Naive B cell (primary cell): ENCODE measurements around the gene OVOL2. TPM values are rescaled to one million over a fixed set of nuclear protein-coding genes. Genes with fewer than 3 reads are reported as not detected.
"Not testable (repeated sequence)": the region's sequence is repeated elsewhere in the genome, so short reads cannot be mapped to it uniquely, and the experiment has no call there.

Source experiments
- ATAC-seq, 2 donors: fragments of 150-1000 bp; cut with Tn5 transposase; 2 replicates each; pipeline ENCODE4 v1.10.0; 2021; ENCODE audit warnings: low read depth in 2 of 2, mild to moderate bottlenecking in 2 of 2, moderate library complexity in 2 of 2
- DNase-seq: peaks from one replicate; pipeline ENCODE4 v3.0.0; 2022
- H3K27ac Mint-ChIP-seq, 6 donors: one replicate each; pipeline ENCODE4 v1.8.0; 2020 to 2022; ENCODE audit warnings: mild to moderate bottlenecking in 6 of 6, mixed read lengths in 6 of 6, moderate library complexity in 5 of 6, inconsistent platforms in 2 of 6
- H3K27me3 Mint-ChIP-seq, 3 donors: one replicate each; pipeline ENCODE4 v1.8.0; 2021 to 2022; ENCODE audit warnings: mixed read lengths in 3 of 3, mild to moderate bottlenecking in 1 of 3
- H3K36me3 Mint-ChIP-seq, 2 donors: one replicate each; pipeline ENCODE4 v1.8.0; 2020 to 2022; ENCODE audit warnings: mixed read lengths in 2 of 2, inconsistent platforms in 1 of 2, mild to moderate bottlenecking in 1 of 2
- H3K4me1 Mint-ChIP-seq, 3 donors: one replicate each; pipeline ENCODE4 v1.8.0; 2020 to 2022; ENCODE audit warnings: mixed read lengths in 3 of 3, inconsistent platforms in 1 of 3, mild to moderate bottlenecking in 1 of 3, moderate library complexity in 1 of 3
- H3K4me3 Mint-ChIP-seq, 8 donors: one replicate each; pipeline ENCODE4 v1.8.0; 2020 to 2022; ENCODE audit warnings: mild to moderate bottlenecking in 8 of 8, mixed read lengths in 8 of 8, moderate library complexity in 8 of 8, inconsistent platforms in 2 of 8
- H3K9me3 Mint-ChIP-seq, 7 donors: one replicate each; pipeline ENCODE4 v1.8.0; 2020 to 2022; ENCODE audit warnings: mixed read lengths in 7 of 7, mild to moderate bottlenecking in 5 of 7, inconsistent platforms in 2 of 7, moderate library complexity in 1 of 7
- polyA plus RNA-seq, 6 donors: library from polyadenylated mRNA; unstranded; fragments of 300-500 nt; fragmentation: Illumina TruSeq; gene quantifications; one replicate each; pipeline ENCODE4 v1.2.3, GENCODE V29; 2021; ENCODE audit warnings: low read depth in 6 of 6

Gene OVOL2
- polyA plus RNA-seq, 6 donors from 2014 or later = not detected

DNA sequence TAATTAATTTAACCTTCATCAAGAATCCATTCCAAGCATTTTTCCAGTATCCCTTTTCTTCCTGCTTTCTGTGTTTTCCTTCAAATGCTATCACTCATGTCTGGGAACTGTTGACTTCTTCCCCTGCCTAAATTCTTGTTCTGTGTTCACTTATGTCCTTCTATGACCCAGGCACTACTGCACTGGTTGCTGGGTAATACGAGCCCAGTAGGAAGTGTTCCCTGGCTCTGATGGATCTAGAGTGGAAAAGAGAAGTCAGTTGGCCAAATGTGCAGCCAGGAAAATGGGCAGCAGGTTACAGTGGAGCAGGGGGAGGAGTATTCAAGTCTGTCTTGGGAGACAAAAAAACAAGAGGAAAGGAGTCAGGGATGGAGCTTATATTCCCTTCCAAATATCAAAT lies 7.1 kb downstream of the OVOL2 start:
- Mint-ChIP-seq H3K4me1 (peaks cover 4 to 12% (median 4%) of the 10 kb centered on the region in 3 donors), H3K9me3 (peaks cover 0 to 5% (median 0%) of the 10 kb centered on the region in 7 donors), H3K27ac (no peak overlapping the region), H3K36me3 (peaks cover 0 to 8% of the 10 kb centered on the region in 2 donors), H3K4me3 (no peak overlapping the region), H3K27me3 (peaks cover 47 to 62% (median 62%) of the 10 kb centered on the region in 3 donors)
- ATAC-seq = no peak
- no peak for DNase-seq

DNA sequence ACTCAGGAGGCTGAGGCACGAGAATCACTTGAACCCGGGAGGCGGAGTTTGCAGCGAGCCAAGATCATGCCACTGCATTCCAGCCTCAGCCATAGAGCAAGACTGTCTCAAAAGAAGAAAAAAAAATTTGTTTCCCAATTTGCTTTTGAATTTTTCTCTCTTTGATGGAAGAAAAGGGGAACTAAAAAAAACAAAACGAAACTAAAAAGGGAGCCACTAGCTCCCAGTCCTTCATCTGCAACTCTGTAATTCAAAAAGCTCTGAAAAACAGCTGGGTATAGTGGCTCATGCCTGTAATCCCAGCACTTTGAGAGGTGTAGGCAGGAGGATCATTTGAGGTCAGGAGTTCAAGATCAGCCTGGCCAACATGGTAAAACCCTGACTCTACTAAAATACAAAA lies 9.5 kb downstream of the OVOL2 start:
- peaks cover 48 to 62% (median 52%) of the 10 kb centered on the region in 3 donors for H3K27me3 Mint-ChIP-seq
- no peaks in the 10 kb centered on the region for H3K36me3 Mint-ChIP-seq

DNA sequence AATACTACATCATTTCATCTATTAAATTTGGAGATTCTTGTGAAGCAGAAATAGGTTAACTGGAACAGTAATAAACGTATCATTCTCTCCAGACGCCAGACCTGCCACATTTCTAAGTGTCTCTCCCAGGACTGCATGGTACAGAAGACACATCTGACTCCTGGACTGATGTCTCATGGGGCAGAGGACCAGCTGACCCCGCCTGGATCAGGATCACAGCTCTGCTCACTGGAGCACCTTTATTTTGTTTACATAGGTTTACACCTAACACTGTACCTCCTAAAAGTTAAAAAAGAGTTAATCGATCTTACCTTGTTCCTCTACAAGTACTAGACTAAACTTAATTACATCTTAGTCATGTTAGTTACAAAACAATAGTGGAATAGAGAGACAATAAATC lies 11.2 kb downstream of the OVOL2 start:
- no peak for ATAC-seq
- H3K27me3 Mint-ChIP-seq = peaks cover 39 to 57% (median 54%) of the 10 kb centered on the region in 3 donors

More for the DNA sequence above, 9.5 kb downstream of the OVOL2 start:
- peaks cover 0 to 9% (median 0%) of the 10 kb centered on the region in 3 donors for H3K4me1 Mint-ChIP-seq
- peak in 1 of 2 donors; percentile 36 for ATAC-seq
- no peak for DNase-seq
- H3K9me3 Mint-ChIP-seq = peaks cover 0 to 5% (median 1%) of the 10 kb centered on the region in 7 donors
- peak overlapping the region in 1 of 6 donors; percentile 8 for H3K27ac Mint-ChIP-seq
- peak overlapping the region in 2 of 8 donors; percentile 4 to 44 for H3K4me3 Mint-ChIP-seq

GRCh38 chr20:18042229-18042628 lies 15.5 kb downstream of the OVOL2 start:
- H3K27me3 Mint-ChIP-seq = peaks cover 41 to 79% (median 72%) of the 10 kb centered on the region in 3 donors
- peaks cover 0 to 8% of the 10 kb centered on the region in 2 donors for H3K36me3 Mint-ChIP-seq
- ATAC-seq (no peak), DNase-seq (no peak)
- H3K9me3 Mint-ChIP-seq = peaks cover 0 to 9% (median 4%) of the 10 kb centered on the region in 7 donors
- H3K4me3 Mint-ChIP-seq = no peak overlapping the region
- H3K4me1 Mint-ChIP-seq = no peaks in the 10 kb centered on the region
- H3K27ac Mint-ChIP-seq = no peak overlapping the region

More for the DNA sequence above, 11.2 kb downstream of the OVOL2 start:
- H3K27ac Mint-ChIP-seq = no peak overlapping the region
- H3K36me3 Mint-ChIP-seq = peaks cover 0 to 8% of the 10 kb centered on the region in 2 donors
- H3K4me1 Mint-ChIP-seq = peaks cover 0 to 9% (median 0%) of the 10 kb centered on the region in 3 donors
- no peak for DNase-seq
- H3K9me3 Mint-ChIP-seq = peaks cover 0 to 9% (median 4%) of the 10 kb centered on the region in 7 donors
- H3K4me3 Mint-ChIP-seq = no peak overlapping the region

GRCh38 chr20:18041462-18041861 lies 16.3 kb downstream of the OVOL2 start:
- ATAC-seq (no peak), DNase-seq (no peak)
- H3K4me3 Mint-ChIP-seq = peak overlapping the region in 1 of 8 donors; percentile 49
- H3K27me3 Mint-ChIP-seq = peaks cover 41 to 79% (median 72%) of the 10 kb centered on the region in 3 donors
- peaks cover 0 to 9% (median 4%) of the 10 kb centered on the region in 7 donors for H3K9me3 Mint-ChIP-seq
- no peak overlapping the region for H3K27ac Mint-ChIP-seq
- H3K4me1 Mint-ChIP-seq = no peaks in the 10 kb centered on the region
- H3K36me3 Mint-ChIP-seq = peaks cover 0 to 8% of the 10 kb centered on the region in 2 donors

GRCh38 chr20:18039063-18039462 lies 18.7 kb downstream of the OVOL2 start:
- H3K4me1 Mint-ChIP-seq = no peaks in the 10 kb centered on the region
- ATAC-seq (no peak), DNase-seq (no peak)
- H3K27ac Mint-ChIP-seq = no peak overlapping the region
- H3K27me3 Mint-ChIP-seq = peaks cover 40 to 72% (median 65%) of the 10 kb centered on the region in 3 donors
- H3K9me3 Mint-ChIP-seq = peaks cover 0 to 9% (median 4%) of the 10 kb centered on the region in 7 donors
- H3K4me3 Mint-ChIP-seq = no peak overlapping the region
- peaks cover 0 to 8% of the 10 kb centered on the region in 2 donors for H3K36me3 Mint-ChIP-seq

DNA sequence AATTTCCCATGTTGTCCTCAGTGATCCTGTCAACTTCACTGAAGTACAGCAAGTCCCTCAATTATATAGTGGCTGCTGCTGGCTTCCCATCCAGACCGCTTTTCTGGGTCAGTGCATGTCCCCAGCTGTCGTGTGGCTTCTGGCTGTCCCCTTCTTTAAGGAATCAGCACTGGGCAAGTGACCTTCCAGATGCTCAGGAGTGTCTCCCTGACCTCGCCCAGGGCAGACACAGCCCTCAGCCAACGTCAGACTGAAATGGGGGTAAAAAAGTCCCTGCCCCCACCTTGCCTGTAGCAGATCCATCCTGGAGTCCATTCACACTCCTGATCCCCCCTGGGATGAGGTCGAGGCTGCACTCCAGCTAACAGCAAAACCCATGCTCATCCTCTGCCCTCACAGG lies 23.7 kb downstream of the OVOL2 start:
- Mint-ChIP-seq H3K36me3 (no peaks in the 10 kb centered on the region), H3K9me3 (peaks cover 0 to 1% (median 0%) of the 10 kb centered on the region in 7 donors), H3K4me1 (no peaks in the 10 kb centered on the region), H3K27ac (no peak overlapping the region), H3K4me3 (no peak overlapping the region), H3K27me3 (peaks cover 14 to 38% (median 31%) of the 10 kb centered on the region in 3 donors)
- no peak for DNase-seq
- no peak for ATAC-seq

DNA sequence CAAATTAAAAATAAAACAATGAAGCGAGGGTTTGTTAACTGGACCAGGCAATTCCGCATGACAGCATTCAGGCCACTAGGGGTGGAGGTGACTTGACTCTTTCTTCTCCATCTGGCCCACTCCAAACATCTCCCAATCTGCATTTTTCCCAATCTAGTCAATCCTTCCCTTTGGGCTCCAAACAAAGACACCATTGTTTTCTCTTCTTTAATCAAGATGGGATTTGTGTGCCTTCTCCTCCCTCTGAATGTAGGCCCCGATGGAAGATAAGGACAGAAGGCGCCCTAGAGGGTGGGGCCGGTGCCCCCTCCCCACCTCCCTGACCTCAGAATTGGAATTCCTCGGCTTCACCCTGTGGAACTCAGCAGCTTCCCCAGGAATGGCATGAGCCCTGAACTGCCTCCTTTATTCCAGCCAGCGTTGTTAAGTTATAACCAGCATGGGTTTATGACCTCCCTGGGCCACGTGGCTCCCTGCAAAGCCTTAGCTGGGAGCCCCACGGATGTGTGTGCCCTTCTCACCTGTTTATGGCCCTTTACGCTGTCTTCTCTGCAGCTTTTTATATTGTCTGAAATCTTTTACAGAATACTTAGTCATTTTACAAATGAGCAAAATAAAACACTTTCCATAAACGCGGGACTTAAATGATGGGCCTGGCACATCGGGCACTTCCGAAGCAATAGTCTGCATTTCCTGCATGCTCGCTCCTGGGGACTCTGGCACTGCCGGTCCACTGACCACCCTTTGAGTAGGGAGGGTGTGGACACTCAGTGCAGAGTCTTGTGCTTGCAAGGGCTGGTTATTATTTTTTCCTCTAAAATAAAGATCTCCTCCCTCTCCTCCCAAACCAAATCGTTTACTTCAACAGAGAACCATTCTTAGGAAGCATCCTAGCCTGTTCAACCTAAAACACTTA lies 24.5 kb downstream of the OVOL2 start:
- H3K27ac Mint-ChIP-seq = no peak overlapping the region
- ATAC-seq (no peak), DNase-seq (no peak)
- peaks cover 0 to 1% (median 0%) of the 10 kb centered on the region in 7 donors for H3K9me3 Mint-ChIP-seq
- H3K4me1 Mint-ChIP-seq = no peaks in the 10 kb centered on the region
- no peaks in the 10 kb centered on the region for H3K36me3 Mint-ChIP-seq
- H3K27me3 Mint-ChIP-seq = peaks cover 10 to 30% (median 23%) of the 10 kb centered on the region in 3 donors
- H3K4me3 Mint-ChIP-seq = no peak overlapping the region

- no peak for DNase-seq
- no peaks in the 10 kb centered on the region for H3K4me1 Mint-ChIP-seq
- H3K27ac Mint-ChIP-seq = no peak overlapping the region
- ATAC-seq = no peak
- H3K27me3 Mint-ChIP-seq = peaks cover 7 to 20% (median 17%) of the 10 kb centered on the region in 3 donors
- H3K36me3 Mint-ChIP-seq = no peaks in the 10 kb centered on the region
- no peak overlapping the region for H3K4me3 Mint-ChIP-seq
- no peaks in the 10 kb centered on the region for H3K9me3 Mint-ChIP-seq
These were observed 25.7 kb downstream of the OVOL2 start for GRCh38 chr20:18031888-18032509.

DNA sequence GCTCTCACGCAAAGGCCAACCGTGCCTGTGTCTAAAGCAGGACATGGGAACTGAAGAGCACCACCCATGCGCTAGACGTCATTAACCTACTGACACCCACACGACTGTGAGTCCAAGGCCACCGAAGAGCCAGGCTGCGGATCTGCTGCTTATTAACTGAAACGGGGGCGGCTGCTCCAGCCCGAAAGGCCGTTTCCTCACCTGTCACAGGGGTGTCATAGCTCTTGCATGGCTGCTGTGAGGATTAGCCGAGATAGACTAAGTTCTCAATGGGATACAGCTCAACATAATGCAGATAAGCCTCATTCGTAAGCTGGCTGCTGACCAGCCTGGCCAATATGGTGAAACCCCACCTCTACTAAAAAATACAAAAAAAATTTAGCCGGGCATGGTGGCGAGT lies 26.7 kb downstream of the OVOL2 start:
- Mint-ChIP-seq H3K9me3 (no peaks in the 10 kb centered on the region), H3K4me3 (no peak overlapping the region), H3K36me3 (no peaks in the 10 kb centered on the region), H3K4me1 (no peaks in the 10 kb centered on the region), H3K27ac (no peak overlapping the region), H3K27me3 (peaks cover 7 to 27% (median 17%) of the 10 kb centered on the region in 3 donors)
- ATAC-seq = no peak
- no peak for DNase-seq

- H3K36me3 Mint-ChIP-seq = no peaks in the 10 kb centered on the region
- DNase-seq = no peak
- no peak overlapping the region for H3K27ac Mint-ChIP-seq
These were observed 27.7 kb downstream of the OVOL2 start for GRCh38 chr20:18030020-18030419.

DNA sequence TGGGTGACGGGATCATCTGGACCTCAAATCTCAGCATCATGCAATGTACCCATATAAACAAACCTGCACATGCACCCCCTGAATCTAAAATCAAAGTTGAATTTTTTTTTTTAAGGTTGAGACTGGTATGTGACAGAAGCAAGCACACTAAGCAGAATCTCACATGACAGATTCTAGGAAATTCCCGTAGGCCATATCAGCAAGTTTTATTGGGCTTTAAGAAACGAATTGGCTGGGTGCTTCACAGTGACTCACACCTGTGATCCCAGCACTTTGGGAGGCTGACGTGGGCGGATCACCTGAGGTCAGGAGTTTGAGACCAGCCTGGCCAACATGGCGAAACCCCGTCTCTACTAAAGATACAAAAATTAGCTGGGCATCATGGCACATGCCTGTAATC lies 30.7 kb downstream of the OVOL2 start:
- H3K9me3 Mint-ChIP-seq, DNase-seq, H3K27ac Mint-ChIP-seq, H3K4me3 Mint-ChIP-seq, H3K4me1 Mint-ChIP-seq, ATAC-seq, H3K36me3 Mint-ChIP-seq: not testable (repeated sequence)
- peaks cover 0 to 15% (median 11%) of the 10 kb centered on the region in 3 donors for H3K27me3 Mint-ChIP-seq

More at GRCh38 chr20:18030020-18030419, 27.7 kb downstream of the OVOL2 start:
- no peak overlapping the region for H3K4me3 Mint-ChIP-seq
- no peak for ATAC-seq
- no peaks in the 10 kb centered on the region for H3K4me1 Mint-ChIP-seq
- H3K27me3 Mint-ChIP-seq = peaks cover 7 to 25% (median 15%) of the 10 kb centered on the region in 3 donors
- no peaks in the 10 kb centered on the region for H3K9me3 Mint-ChIP-seq

GRCh38 chr20:18024606-18025127 lies 33.0 kb downstream of the OVOL2 start:
- peaks cover 0 to 12% (median 7%) of the 10 kb centered on the region in 3 donors for H3K27me3 Mint-ChIP-seq
- no peak overlapping the region for H3K4me3 Mint-ChIP-seq
- peak overlapping the region in 1 of 6 donors; percentile 56 for H3K27ac Mint-ChIP-seq
- DNase-seq (no peak), ATAC-seq (no peak)
- no peaks in the 10 kb centered on the region for H3K36me3 Mint-ChIP-seq
- no peaks in the 10 kb centered on the region for H3K9me3 Mint-ChIP-seq
- H3K4me1 Mint-ChIP-seq = peaks cover 0 to 4% (median 0%) of the 10 kb centered on the region in 3 donors
